MV-4-11 (cell line): ENCODE results near the gene DPP3.
"Not testable (repeated sequence)": the region's sequence is repeated elsewhere in the genome, so short reads cannot be mapped to it uniquely, and the experiment has no call there.

ENCODE experiments used
- DNase-seq: peaks from one replicate; lab custom pipeline; 2025; lab: John Stamatoyannopoulos, UW

Gene DPP3

GRCh38 chr11:66532784-66533183 is 52.5 kb downstream of the DPP3 start:
- DNase-seq = no peak

- DNase-seq = no peak
Observed at GRCh38 chr11:66539170-66539869, 59.1 kb downstream of the DPP3 start.

- no peak for DNase-seq
Observed at GRCh38 chr11:66539870-66540213, 59.6 kb downstream of the DPP3 start.

GRCh38 chr11:66540598-66540997 is 60.4 kb downstream of the DPP3 start:
- peak; percentile 36 for DNase-seq

GRCh38 chr11:66541892-66542291 is 61.7 kb downstream of the DPP3 start:
- DNase-seq = no peak

- no peak for DNase-seq
Observed at GRCh38 chr11:66542362-66542761, 62.1 kb downstream of the DPP3 start.

GRCh38 chr11:66543263-66544107 is 63.3 kb downstream of the DPP3 start:
- DNase-seq = peak; percentile 52

- DNase-seq = not testable (repeated sequence)
Observed at GRCh38 chr11:66544952-66545351, 64.7 kb downstream of the DPP3 start.

GRCh38 chr11:66545701-66546367 is 65.6 kb downstream of the DPP3 start, which contains the start of gene ZDHHC24:
Gene ZDHHC24, minus strand, starts transcription at chr11:66546048. Its CDS starts 45 bp downstream, at chr11:66546003.
- DNase-seq = peak; percentile 96

GRCh38 chr11:66546368-66546965 is 66.2 kb downstream of the DPP3 start, which contains the start of gene ACTN3:
Gene ACTN3, plus strand, starts transcription at chr11:66546903. Its CDS starts 35 bp downstream, at chr11:66546938.
- no peak for DNase-seq

- no peak for DNase-seq
Observed at GRCh38 chr11:66546966-66547661, 66.9 kb downstream of the DPP3 start.

- no peak for DNase-seq
Observed at GRCh38 chr11:66547662-66548009, 67.4 kb downstream of the DPP3 start.

- no peak for DNase-seq
Observed at GRCh38 chr11:66548041-66548440, 67.8 kb downstream of the DPP3 start.

GRCh38 chr11:66548774-66549630 is 68.8 kb downstream of the DPP3 start:
- no peak for DNase-seq

- no peak for DNase-seq
Observed at GRCh38 chr11:66549696-66550095, 69.5 kb downstream of the DPP3 start.

- DNase-seq = no peak
Observed at GRCh38 chr11:66550887-66551286, 70.7 kb downstream of the DPP3 start.

GRCh38 chr11:66554602-66555001 is 74.4 kb downstream of the DPP3 start:
- no peak for DNase-seq

- DNase-seq = no peak
Observed at GRCh38 chr11:66555416-66555815, 75.2 kb downstream of the DPP3 start.

GRCh38 chr11:66556086-66556485 is 75.9 kb downstream of the DPP3 start:
- DNase-seq = no peak

- no peak for DNase-seq
Observed at GRCh38 chr11:66557733-66558326, 77.6 kb downstream of the DPP3 start.
